SIG-M5 (cell line): ENCODE results near the gene PDE4B.
"Not testable (repeated sequence)": the region's sequence is repeated elsewhere in the genome, so short reads cannot be mapped to it uniquely, and the experiment has no call there.

Experiments used
- DNase-seq: peaks from one replicate; lab custom pipeline; 2025; lab: John Stamatoyannopoulos, UW

PDE4B gene

DNA sequence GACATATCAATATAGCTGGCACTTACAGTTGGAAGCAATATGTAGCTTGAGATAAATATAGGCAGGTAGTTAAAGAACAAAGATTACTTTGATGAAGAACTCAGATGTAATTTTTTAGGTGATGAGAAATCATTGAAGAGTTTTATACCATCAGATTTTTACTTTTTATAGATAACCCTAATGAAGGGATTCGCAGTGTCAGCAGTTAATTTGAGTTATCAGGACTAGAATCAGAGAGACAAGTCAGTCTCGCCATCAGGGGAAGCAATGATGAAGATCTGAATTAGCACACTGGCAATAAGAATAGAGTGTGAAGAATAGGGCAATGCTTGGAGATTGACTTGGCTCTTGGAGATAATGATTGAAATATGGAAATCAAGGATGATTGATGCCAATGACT is 342.5 kb downstream of the PDE4B start:
- DNase-seq = no peak

DNA sequence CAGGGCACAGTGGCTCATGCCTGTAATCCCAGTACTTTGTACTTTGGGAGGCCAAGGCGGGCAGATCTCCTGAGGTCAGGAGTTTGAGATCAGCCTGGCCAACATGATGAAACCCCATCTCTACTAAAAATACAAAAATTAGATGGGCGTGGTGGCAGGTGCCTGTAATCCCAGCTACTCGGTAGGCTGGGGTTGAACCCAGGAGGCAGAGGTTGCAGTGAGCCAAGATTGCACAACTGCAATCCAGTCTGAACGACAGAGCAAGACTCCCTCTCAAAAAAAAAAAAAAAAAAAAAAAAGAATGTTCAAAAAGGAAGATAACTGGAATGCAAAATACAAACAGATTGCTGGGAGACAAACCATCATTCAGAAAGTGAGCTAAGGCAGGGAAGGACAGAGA is 343.7 kb downstream of the PDE4B start:
- not testable (repeated sequence) for DNase-seq

DNA sequence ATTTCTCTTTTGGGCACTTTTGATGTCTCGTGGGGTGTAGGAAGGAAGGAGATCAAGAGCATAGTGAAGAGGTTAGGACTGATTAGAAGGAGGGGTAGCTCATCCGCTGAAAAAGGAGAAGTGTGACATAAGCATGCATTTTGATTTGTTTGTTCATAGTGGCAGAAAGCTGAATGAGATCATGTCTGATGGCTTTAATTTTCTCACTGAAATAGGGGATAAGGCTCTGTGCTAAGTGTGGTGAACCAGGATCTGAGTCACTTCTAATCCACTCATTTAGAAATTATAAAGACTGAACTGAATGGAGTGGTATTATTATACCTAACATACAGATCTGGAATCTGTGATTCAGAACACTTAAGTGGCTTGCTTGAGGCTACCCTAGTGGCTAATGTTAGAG is 344.5 kb downstream of the PDE4B start:
- no peak for DNase-seq

DNA sequence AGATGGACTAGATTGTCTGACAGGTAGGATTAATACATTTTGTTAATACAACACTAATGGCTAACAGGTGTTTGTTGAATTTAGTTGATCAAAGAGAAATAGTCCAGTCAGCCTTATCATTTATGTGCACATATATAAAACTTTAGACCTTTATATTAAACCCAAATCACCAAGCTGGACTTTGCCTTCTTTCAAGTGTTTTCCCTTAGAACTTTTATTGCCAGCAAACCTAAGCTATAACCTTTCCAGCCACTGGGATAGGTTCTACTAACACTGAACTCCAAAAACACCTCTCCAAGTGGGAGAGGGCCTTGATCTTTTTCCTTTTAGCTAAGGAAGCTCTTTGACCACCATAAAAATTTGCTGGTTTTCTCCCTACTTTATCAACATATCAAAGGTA is 345.9 kb downstream of the PDE4B start:
- DNase-seq = no peak

DNA sequence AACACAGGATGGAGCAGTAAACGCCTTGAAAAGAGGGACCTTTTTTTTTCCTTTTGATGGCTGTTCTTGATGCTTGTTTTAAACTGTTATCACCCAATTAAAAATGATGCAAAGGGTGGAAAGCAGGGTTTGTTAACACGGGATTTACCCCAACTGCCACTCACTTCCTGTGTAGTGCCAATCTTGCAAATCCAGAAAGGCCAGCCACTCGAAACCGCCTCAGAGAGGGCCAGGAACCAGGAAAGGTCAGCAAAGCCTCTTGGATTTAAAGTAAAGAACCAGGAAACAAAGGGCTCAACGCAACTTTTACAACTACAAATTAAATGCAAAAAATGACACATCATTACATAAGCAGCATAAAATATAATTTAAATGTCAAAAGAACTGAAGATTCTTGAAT is 347.4 kb downstream of the PDE4B start:
- DNase-seq = no peak

DNA sequence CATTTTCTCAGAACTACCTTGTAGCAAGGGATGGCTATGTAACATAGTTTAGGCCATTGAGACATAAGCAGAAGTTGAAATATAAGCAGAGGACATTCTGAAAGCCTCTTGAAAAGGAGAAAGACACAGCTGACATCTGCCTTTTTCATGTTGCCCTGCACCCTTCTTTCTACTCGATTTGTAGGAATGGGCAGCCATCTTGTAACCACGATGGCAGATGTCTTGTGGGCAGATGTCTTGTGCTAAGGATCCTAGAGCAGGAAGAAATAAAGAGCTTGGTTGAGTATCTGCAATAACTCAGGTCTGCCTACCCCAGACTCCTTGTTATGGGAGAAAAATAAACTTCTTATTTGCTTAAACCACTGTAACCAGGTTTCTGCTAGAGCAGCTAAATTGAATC is 351.0 kb downstream of the PDE4B start:
- DNase-seq = no peak

DNA sequence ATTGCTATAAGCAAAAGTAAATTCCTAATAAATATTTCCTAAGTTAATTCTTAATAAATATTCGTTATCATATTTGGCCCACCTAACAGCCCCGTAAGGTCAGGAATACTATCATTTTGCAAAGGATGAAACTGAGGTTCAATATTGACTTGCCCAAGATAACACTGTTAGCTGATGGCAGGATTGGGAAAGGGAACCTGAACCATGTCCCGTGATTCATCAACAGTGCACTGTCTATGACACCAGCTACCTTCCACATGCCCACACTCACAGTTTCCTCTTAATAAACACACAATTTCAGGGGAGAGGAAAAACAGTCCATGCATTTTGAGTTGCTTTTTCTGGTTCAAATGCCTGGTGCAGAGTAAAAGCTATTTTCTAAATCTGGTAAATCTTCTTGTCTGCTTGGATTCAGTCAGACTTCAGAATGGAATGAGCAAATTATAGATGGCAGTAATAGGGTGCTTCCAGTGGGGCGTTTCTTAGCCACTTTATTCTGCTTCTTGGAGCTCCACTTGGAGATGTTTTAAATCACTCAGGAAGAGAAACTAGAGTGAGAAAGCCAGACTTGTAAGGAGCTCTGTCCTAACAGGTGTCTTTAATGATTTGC is 354.6 kb downstream of the PDE4B start:
- DNase-seq = no peak

DNA sequence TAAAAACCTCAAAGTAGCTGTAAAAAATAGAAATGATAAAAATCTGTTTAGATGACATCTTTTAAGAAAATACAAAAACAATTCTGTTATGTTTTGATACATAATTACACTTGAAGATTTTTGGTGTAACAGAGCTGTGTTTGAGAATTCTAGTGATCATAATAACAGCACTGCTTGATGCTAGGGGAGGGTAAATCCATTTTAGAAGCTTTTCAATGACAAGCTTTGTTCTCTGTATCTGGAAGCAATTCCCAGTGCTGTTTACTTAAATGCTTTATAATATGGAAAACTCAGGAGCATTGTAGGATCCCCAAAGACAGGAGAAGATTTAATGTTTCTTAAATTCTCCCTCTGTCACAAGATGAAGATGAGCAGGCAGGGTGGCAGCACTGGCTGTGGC is 359.3 kb downstream of the PDE4B start:
- DNase-seq = no peak

DNA sequence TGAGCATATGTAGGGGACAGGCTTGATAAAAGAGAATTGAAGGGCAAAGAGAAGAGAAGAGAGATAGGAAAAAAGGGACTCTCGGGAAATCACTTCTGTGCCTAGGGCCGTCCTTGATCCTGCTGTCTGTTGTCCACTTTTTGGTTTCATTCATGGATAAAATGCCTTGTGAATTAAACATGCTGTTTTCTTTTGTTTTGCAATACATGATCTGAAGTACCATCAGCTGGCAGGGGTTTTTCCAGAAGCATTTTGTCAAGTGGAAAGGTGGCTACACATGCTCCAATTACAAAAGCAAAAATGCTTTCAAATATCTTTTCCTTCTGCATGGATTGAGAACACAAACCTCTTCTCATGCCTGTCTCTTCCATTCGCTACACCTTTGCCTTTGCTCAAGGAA is 361.7 kb downstream of the PDE4B start:
- DNase-seq = no peak

DNA sequence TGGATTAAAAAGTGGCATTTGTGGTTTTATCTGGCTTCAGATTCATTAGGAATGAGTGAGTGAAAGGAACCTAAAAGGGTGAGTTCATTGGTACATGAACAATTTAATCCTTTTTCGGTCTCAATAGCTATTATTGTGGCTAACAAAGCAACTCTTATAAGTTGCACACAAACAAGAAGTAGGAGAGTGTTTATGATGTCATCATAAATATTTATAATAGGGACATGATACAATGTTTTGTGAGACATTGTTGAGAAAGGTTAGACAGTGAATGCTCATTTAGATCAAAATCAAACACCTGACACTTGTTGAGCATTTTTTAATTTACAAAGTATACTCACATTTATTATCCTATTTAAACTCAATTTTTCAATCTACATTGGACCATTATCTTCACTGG is 363.4 kb downstream of the PDE4B start:
- no peak for DNase-seq

DNA sequence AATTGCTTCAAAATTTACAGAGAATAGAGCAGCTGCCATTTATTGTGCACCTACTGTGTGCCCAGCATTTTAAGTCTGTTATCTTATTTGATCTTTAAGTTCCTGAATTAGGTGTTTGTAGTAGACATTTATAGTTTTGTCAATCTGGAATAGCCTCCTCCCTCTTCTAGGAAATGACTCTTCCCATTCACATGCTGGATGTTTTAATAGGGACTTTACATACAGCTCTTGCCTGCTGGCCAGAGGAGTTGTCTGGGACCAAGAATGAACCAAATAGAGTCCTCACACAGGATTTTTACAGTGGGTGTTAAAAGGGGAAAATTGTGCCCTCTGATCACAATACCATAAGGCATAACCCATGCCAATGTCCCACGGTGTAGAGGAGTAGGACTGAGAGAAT is 367.1 kb downstream of the PDE4B start:
- no peak for DNase-seq

DNA sequence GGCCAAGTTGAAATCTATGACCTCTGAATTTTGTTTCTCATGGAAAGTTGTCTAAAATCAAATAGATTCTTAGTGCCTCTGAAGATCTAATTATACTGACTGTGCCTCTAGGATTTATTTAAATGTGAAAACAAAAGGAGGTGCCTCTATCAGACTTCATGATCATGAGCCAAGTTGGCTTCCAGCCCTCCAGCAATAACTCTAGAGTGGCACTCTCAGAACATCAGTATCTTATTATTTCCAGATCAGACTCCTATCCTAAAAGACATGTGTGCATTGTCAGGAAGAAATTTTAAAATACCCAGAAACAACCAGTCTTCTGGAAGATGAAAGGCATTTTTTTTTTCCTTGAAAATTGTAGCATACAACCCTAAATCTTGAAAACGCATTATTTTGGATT is 368.0 kb downstream of the PDE4B start:
- no peak for DNase-seq

DNA sequence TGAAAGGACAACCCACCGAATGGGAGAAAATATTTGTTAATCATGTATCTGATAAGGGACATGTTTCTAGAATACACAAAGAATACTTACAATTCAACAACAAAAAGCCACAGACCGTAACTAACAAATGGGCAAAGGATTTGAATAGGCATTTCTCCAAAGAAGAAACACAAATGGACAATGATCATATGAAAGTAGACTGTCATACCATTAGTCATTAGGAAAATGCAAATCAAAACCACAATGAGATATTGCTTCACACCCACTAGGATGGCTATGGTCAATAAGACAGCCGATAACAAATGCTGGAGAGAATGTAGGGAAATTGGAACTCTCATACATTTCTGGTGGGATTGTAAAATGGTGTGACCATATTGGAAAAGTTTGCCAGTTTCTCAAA is 374.1 kb downstream of the PDE4B start:
- DNase-seq = no peak

DNA sequence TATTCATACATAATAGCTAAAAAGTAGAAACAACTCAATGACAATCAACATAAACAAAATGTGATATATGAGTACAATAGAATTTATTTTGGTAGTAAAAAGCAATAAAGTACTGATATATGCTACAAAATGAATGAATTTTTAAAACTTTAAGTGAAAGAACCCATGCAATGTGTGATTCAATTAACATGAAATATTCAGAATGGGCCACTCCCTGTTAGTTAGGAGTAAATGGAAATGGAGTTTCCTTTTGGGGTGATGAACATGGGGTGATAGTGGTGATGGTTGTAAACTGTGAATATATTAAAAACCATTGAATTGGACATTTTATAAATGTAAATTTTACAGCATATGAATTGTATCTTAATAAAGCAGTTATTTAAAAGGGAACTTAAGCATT is 374.6 kb downstream of the PDE4B start:
- DNase-seq = no peak

DNA sequence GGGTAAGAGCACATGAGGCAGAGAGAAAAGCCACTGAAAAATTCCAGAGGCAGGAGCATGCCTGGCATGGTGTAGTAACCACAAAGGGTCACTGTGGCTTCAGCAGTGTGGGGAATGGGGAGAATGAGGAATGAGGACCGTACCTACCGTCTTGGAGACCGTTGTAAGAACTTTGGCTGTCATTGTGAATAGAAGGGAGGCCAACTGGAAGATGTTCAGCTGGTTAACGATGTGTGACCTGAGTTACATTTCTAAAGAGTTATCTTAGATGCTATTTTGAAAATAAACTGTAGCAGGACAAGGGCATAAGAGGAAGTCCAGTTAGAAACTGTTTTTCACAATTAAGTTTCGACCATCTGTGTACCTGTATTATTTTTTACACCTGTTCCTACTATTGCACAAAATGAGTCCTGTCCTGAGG is 375.8 kb downstream of the PDE4B start:
- no peak for DNase-seq

DNA sequence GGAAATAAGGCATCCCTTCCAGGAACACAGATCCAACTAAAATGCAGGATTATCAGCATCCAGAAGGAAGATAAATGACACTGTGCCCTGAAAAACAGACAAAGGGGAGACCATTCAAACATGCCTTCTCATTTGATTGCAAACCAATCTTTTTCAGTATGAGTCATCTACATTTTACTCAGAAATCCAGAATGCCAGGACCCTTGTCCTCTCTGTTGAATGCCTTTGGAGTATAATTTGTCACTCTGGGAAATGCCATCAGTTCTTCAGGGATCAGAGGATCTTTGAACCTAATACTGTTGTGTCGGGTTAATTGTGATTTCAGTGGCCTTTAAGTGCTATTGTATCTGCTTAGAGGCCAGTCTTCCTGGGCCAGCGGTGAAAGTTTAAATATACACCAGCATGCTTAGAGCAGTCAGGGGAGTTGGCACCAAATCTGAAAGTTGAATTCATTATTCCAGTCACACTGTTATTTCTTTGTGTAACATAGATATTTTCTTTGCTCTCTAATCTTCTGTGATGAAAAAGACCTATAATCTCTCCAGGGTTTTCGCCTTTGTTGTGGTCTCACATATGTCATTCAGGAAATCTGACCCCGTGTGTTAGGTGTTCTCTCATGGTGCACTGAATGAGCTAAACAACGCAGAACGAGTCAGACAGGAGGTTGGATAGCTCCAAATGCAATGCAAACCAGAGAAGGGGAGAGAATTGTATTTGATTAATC is 376.4 kb downstream of the PDE4B start:
- no peak for DNase-seq

DNA sequence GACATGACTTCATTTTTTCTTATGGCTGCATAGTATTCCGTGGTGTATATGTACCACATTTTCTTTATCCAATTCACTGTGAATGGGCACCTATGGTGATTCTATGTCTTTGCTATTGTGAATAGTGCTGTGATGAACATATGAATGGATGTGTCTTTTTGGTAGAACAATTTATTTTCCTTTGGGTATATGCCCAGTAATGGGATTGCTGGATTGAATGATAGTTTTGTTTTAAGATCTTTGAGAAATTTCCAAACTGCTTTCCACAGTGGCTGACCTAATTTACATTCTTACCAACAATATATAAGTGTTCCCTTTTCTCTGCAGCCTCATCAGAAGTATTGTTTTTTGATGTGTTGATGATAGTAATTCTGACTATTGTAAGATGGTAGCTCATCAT is 379.6 kb downstream of the PDE4B start:
- DNase-seq = no peak

DNA sequence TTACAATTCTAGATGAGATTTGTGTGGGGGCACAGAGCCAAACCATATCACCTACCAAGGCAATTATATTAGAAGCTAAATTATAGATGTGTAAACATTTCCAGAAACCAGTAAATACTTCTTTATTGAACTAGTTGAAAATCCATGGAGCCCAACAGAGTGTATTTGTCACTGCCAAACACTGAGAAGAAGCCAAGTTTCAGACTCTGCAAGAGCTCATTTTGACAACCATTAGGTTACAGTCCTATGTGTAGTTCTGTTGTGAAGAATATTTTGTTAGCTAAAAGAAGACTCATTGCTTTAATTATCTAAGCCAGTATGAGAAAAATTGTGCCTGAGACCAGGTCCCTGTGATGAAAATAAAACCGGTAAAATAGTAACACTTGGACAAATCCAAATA is 382.4 kb downstream of the PDE4B start:
- DNase-seq = no peak

DNA sequence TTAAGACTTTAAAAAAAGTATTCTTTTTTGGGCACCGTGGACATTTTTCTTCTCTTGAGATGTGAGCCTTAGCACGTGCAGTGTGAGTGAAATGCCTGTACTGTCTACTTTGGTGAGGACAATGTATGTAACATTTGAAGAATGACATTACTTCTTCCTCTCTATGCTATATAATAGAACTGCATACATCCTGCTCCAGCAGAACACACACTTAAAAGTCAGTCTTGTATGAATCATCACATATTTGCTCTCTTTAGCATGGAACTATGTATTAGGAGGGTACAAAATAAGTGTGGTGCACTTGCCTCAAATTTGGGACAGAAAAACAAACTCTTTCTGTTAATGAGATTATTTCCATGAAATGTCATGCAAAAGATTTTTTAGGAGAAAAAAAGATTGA is 382.9 kb downstream of the PDE4B start:
- no peak for DNase-seq

DNA sequence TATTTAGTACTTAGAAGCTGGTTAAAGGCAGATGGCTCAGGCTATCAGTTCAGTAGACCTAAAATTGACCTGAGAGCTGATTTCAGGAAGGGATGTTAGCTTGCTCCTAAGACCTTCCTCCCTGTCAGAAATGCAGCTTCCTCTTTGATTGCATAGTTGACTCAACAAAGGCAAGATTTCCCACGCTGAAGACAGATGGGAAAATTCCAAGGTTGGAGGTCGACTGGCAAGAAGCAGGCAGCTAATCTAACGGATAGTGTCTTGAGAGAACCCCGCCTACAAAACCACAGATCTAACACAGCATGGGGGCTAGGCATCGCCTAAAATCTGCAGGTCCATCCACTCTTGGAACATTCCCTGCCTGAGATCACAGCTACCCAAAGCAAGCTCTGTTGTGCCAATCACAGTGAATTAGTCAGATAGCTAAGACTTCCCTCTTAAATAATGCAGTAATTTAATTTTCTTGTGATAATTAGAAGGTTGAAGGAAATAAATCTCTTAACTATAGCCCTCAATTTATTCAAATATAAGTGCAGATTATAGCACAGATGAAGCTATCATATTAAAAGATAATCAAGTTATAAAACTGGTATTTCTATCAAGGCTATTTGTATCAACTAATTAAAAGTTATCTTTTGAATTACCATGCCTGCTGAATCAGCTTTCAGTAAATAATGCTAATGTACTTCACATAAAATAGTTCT is 383.5 kb downstream of the PDE4B start:
- no peak for DNase-seq

DNA sequence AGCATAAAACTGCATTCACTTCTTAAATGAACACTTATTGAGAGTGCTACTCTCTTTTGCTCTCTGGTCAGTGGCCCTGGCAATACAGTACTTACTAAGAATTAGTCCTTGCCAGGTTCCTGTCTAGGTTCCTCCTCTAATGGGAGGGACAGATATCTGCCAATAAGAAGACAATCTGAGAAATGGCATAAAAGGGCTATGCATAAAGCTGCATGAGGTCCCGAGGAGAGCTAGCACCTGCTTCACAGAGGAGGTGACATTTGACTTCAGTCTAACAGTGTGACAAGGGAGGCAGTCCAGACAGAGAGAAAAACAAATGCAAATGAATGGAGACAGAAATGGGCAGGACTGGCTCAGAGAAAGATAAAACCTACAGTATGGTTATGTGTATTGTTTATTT is 384.1 kb downstream of the PDE4B start:
- DNase-seq = no peak

DNA sequence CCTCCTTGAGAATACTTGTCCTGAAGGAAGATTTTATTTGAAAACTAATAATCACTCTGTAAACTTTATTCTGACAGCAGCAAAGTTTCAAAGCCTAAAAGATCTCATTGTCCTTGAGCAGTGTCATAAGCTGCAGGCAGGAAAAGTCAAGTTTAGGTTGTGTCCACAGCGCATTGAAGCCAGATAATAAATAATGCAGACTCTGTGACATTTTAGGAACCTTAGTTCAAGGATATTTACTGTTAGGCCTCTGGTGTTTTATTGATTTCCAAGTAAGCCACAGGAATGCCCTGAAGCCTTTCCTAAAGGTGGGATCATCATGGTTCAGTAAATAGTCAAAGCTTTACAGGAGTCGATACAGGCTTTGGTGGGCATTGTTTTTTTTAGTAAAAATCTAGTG is 384.8 kb downstream of the PDE4B start:
- DNase-seq = no peak

DNA sequence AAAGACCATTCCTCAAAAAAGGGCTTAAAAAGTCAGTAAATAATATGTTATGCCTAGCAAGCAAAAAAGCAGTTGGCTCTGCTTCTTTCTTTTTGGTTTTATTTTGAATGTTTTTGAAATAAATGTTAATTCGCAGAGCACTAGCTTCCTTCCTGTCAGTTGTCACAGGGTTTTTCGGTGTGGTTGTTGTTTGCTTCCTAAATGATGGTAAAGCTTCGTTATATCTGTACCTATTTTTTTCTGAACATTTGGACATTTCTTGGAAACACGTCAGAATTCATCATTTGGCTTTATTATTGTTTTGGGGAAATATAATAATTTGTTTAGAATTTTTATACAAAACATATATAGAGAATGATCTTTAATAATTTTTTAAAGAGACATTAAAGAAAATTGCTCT is 389.3 kb downstream of the PDE4B start:
- no peak for DNase-seq
